H9 (cell line): ENCODE data around the gene SQSTM1. TPM values are rescaled to one million over a fixed set of nuclear protein-coding genes. Genes with fewer than 3 reads are reported as not detected.

Experiments
- DNase-seq: peaks from one replicate; pipeline ENCODE4 v3.0.0-alpha.2; 2017
- H2AFZ ChIP-seq: one replicate; pipeline ENCODE4 v1.6.1; 2013; ENCODE audit warnings: mild to moderate bottlenecking, low read length, control low read depth, moderate library complexity
- H2AK5ac ChIP-seq: 2 replicates; pipeline ENCODE4 v1.6.1; 2013; ENCODE audit warnings: low read length, control low read depth, mixed read lengths; ENCODE audit not compliant: insufficient read length
- H2BK120ac ChIP-seq: one replicate; pipeline ENCODE4 v1.6.1; 2013; ENCODE audit warnings: low read depth, mild to moderate bottlenecking, low read length, control low read depth, inconsistent platforms; ENCODE audit not compliant: poor library complexity, severe bottlenecking
- H2BK12ac ChIP-seq: 2 replicates; pipeline ENCODE4 v1.6.1; 2013; ENCODE audit warnings: low read length, control low read depth, mixed read lengths, low read depth; ENCODE audit not compliant: insufficient read length
- H2BK15ac ChIP-seq: 2 replicates; pipeline ENCODE4 v1.6.1; 2013; ENCODE audit warnings: low read depth, low read length, control low read depth
- H2BK20ac ChIP-seq: one replicate; pipeline ENCODE4 v1.6.1; 2013; ENCODE audit warnings: low read depth, mild to moderate bottlenecking, low read length, control low read depth, inconsistent platforms; ENCODE audit not compliant: poor library complexity, severe bottlenecking
- H2BK5ac ChIP-seq: 2 replicates; pipeline ENCODE4 v1.6.1; 2013; ENCODE audit warnings: low read length, control low read depth, mixed read lengths; ENCODE audit not compliant: insufficient read length
- H3K14ac ChIP-seq: 2 replicates; pipeline ENCODE4 v1.6.1; 2013; ENCODE audit warnings: low read length, control low read depth; ENCODE audit not compliant: insufficient read depth
- H3K18ac ChIP-seq: 2 replicates; pipeline ENCODE4 v1.6.1; 2013; ENCODE audit warnings: low read depth, mild to moderate bottlenecking, mixed read lengths, low read length, control low read depth; ENCODE audit not compliant: insufficient read length
- H3K23ac ChIP-seq: 2 replicates; pipeline ENCODE4 v1.6.1; 2013; ENCODE audit warnings: low read length, control low read depth, mixed read lengths, low read depth; ENCODE audit not compliant: insufficient read length
- H3K23me2 ChIP-seq: 2 replicates; pipeline ENCODE4 v1.6.1; 2013; ENCODE audit warnings: low read depth, mild to moderate bottlenecking, mixed read lengths, low read length, control low read depth; ENCODE audit not compliant: insufficient read length, poor library complexity, severe bottlenecking
- H3K27ac ChIP-seq: 2 replicates; pipeline ENCODE4 v1.5.1; 2013; ENCODE audit warnings: low read length, control low read depth, mixed read lengths, low read depth; ENCODE audit not compliant: insufficient read length
- H3K27me3 ChIP-seq: 2 replicates; pipeline ENCODE4 v1.6.1; 2013; ENCODE audit warnings: low read length, control low read depth, inconsistent platforms; ENCODE audit not compliant: insufficient read depth
- H3K4ac ChIP-seq: 2 replicates; pipeline ENCODE4 v1.6.1; 2013; ENCODE audit warnings: low read depth, mild to moderate bottlenecking, control low read depth, inconsistent platforms, low read length, moderate library complexity
- H3K4me1 ChIP-seq: 2 replicates; pipeline ENCODE4 v1.6.1; 2013; ENCODE audit warnings: low read length, control low read depth, inconsistent platforms; ENCODE audit not compliant: insufficient read depth
- H3K4me2 ChIP-seq: 2 replicates; pipeline ENCODE4 v1.6.1; 2013; ENCODE audit warnings: low read length, control low read depth, mixed read lengths; ENCODE audit not compliant: insufficient read length, insufficient read depth
- H3K56ac ChIP-seq: 2 replicates; pipeline ENCODE4 v1.6.1; 2013; ENCODE audit warnings: low read depth, mild to moderate bottlenecking, mixed read lengths, low read length, control low read depth; ENCODE audit not compliant: insufficient read length
- H3K79me1 ChIP-seq: 2 replicates; pipeline ENCODE4 v1.6.1; 2013; ENCODE audit warnings: low read depth, mild to moderate bottlenecking, moderate library complexity, low read length, control low read depth, inconsistent platforms; ENCODE audit not compliant: insufficient read depth, poor library complexity, severe bottlenecking
- H3K79me2 ChIP-seq: 2 replicates; pipeline ENCODE4 v1.6.1; 2013; ENCODE audit warnings: low read length, control low read depth, inconsistent platforms; ENCODE audit not compliant: insufficient read depth
- H3K9ac ChIP-seq: 2 replicates; pipeline ENCODE4 v1.6.1; 2013; ENCODE audit warnings: low read length, control low read depth, mixed read lengths; ENCODE audit not compliant: insufficient read length; ENCODE audit errors: extremely low read depth
- H3K9me3 ChIP-seq: one replicate; pipeline ENCODE4 v1.6.1; 2013; ENCODE audit warnings: low read depth, low read length, inconsistent platforms; ENCODE audit not compliant: control insufficient read depth
- H3T11ph ChIP-seq: one replicate; pipeline ENCODE4 v1.6.1; 2013; ENCODE audit warnings: mild to moderate bottlenecking, low read length, control low read depth, inconsistent platforms
- H4K20me1 ChIP-seq: one replicate; pipeline ENCODE4 v1.6.1; 2013; ENCODE audit not compliant: control insufficient read depth, insufficient read length, insufficient read depth
- H4K5ac ChIP-seq: 2 replicates; pipeline ENCODE4 v1.6.1; 2013; ENCODE audit warnings: low read depth, mild to moderate bottlenecking, mixed read lengths, low read length, control low read depth; ENCODE audit not compliant: insufficient read length
- H4K8ac ChIP-seq: replicated peaks from 2 replicates; pipeline ENCODE4 v1.6.1; 2013; ENCODE audit warnings: low read length, control low read depth, mixed read lengths, low read depth; ENCODE audit not compliant: insufficient read length
- H4K91ac ChIP-seq: 2 replicates; pipeline ENCODE4 v1.6.1; 2013; ENCODE audit warnings: low read depth, mild to moderate bottlenecking, moderate library complexity, mixed read lengths, low read length, control low read depth; ENCODE audit not compliant: insufficient read length
- H3K27ac Mint-ChIP-seq, 3 experiments: 2 replicates in 2 of 3; 3 replicates in 1 of 3; pipeline ENCODE4 v1.8.0; 2020 to 2021; ENCODE audit warnings: mixed read lengths in 3 of 3, mild to moderate bottlenecking in 1 of 3, moderate library complexity in 1 of 3
- H3K27me3 Mint-ChIP-seq: 2 replicates; pipeline ENCODE4 v1.8.0; 2021; ENCODE audit warnings: low read depth, mild to moderate bottlenecking, moderate library complexity, mixed read lengths
- H3K36me3 Mint-ChIP-seq, 3 experiments: 2 replicates in 2 of 3; 3 replicates in 1 of 3; pipeline ENCODE4 v1.8.0; 2020 to 2021; ENCODE audit warnings: low read depth in 3 of 3, mixed read lengths in 3 of 3; ENCODE audit not compliant: insufficient read depth in 1 of 3
- H3K4me1 Mint-ChIP-seq, 2 experiments: 2 replicates each; pipeline ENCODE4 v1.8.0; 2020; ENCODE audit warnings: mixed read lengths in 2 of 2
- H3K4me3 Mint-ChIP-seq, 2 experiments: 2 replicates in 1 of 2; 3 replicates in 1 of 2; pipeline ENCODE4 v1.8.0; 2020 to 2021; ENCODE audit warnings: mild to moderate bottlenecking in 2 of 2, mixed read lengths in 2 of 2, moderate library complexity in 1 of 2
- H3K9me3 Mint-ChIP-seq, 2 experiments: 2 replicates in 1 of 2; 3 replicates in 1 of 2; pipeline ENCODE4 v1.8.0; 2020; ENCODE audit warnings: mild to moderate bottlenecking in 2 of 2, mixed read lengths in 2 of 2, moderate library complexity in 1 of 2
- WGBS: extraction: QIAGEN DNeasy Blood & Tissue Kit; methylation state at CpG from one replicate; pipeline ENCODE4 v1.1.7; 2013; ENCODE audit warnings: missing lambda C conversion rate, low lambda C conversion rate, mixed read lengths; ENCODE audit not compliant: insufficient read length; ENCODE audit errors: extremely low coverage; 5-methylcytosine and 5-hydroxymethylcytosine counted together
- total RNA-seq: library from RNA; stranded (reverse); gene quantifications from 2 replicates; pipeline ENCODE4 v1.2.1, GENCODE V29; 2021
- TF ChIP-seq, protein P1 (sequence below): fragments of 200-600 bp; sonication (generic); conservative IDR thresholded peaks from 3 replicates; pipeline ENCODE4 v1.8.0; 2021; ENCODE audit warnings: antibody characterized with exemption, mild to moderate bottlenecking

SQSTM1 gene
- total RNA-seq, 1 experiment from 2014 or later, result 144 TPM

DNA sequence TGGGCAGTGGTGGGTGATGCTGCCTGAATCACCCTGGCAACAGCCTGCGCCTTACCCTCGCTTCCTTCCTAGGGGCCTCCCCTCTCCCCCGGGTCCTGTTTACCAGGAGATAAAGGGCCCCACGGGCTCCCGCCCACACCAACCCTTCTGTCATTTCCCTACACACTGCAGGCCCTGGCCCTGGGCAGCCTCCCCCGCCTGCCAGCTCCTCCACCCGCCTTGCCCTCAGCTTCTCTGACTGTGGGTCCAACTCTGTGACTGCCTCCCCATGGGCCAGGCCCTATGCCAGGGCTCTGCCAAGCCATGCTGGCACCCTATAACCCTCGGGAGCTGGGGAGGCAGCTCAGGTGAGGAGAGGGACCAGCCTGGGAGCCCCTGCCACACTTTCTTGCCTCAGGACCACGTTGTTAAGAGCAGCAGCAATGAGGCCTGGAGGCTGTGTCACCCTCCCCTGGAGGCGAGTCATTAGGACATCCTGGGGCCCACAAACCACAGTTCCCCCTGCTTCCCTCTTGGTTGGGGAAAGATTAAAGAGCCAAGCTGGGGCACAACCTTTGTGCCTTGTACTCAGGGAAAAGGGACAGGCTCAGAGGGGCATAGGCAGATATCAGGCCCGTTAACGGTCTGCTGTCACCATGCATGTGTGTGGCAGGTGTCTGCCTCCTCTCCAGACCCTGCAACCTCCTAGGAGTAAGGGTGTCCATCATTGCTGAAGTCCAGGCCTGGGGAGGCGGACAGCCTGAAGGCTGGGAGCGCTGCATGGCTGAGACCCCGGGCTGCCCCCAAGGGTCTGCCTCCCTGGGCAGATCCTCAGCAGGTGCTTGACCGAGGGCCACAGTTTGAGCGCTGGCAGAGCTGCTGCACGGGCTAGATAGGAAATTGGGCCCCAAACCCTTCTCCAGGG, 16.8 kb upstream of the SQSTM1 start:
- Histone ChIP-seq H3K4ac (no peak overlapping the region), H4K91ac (no peak overlapping the region), H3K79me2 (no peaks in the 10 kb centered on the region; the same call in 1 of the 2 replicates), H3K14ac (no peak overlapping the region), H3K4me2 (no peak overlapping the region), H4K8ac (no peak overlapping the region), H3K9ac (no peak overlapping the region), H2AFZ (no peak overlapping the region), H3K23me2 (peaks cover 5% of the 10 kb centered on the region), H4K5ac (no peak overlapping the region), H3K18ac (no peak overlapping the region), H2AK5ac (no peak overlapping the region), H2BK15ac (no peak overlapping the region), H3T11ph (no peak overlapping the region), H2BK12ac (no peak overlapping the region), H2BK120ac (no peak overlapping the region), H3K56ac (no peak overlapping the region), H2BK20ac (no peak overlapping the region), H2BK5ac (no peak overlapping the region), H4K20me1 (no peaks in the 10 kb centered on the region), H3K23ac (no peak overlapping the region), H3K4me1 (no peaks in the 10 kb centered on the region), H3K79me1 (peaks cover 5% of the 10 kb centered on the region), H3K27me3 (no peaks in the 10 kb centered on the region), H3K27ac (no peak overlapping the region), H3K9me3 (no peaks in the 10 kb centered on the region)
- H3K4me1 Mint-ChIP-seq, result peaks cover 28 to 39% of the 10 kb centered on the region in 2 experiments
- no peaks in the 10 kb centered on the region for H3K27me3 Mint-ChIP-seq
- H3K27ac Mint-ChIP-seq, result 0 out of 7 replicates have a peak overlapping the region, but pooled peaks of 1 of the 3 experiments have one; percentile 68
- H3K4me3 Mint-ChIP-seq, result peak overlapping the region; percentile 78 to 87; a peak in 4 of 5 replicates
- H3K36me3 Mint-ChIP-seq, result peaks cover 14 to 26% (median 21%) of the 10 kb centered on the region in 3 experiments; a peak in 6 of 7 replicates
- DNase-seq, result no peak
- TF ChIP-seq, protein P1, sequence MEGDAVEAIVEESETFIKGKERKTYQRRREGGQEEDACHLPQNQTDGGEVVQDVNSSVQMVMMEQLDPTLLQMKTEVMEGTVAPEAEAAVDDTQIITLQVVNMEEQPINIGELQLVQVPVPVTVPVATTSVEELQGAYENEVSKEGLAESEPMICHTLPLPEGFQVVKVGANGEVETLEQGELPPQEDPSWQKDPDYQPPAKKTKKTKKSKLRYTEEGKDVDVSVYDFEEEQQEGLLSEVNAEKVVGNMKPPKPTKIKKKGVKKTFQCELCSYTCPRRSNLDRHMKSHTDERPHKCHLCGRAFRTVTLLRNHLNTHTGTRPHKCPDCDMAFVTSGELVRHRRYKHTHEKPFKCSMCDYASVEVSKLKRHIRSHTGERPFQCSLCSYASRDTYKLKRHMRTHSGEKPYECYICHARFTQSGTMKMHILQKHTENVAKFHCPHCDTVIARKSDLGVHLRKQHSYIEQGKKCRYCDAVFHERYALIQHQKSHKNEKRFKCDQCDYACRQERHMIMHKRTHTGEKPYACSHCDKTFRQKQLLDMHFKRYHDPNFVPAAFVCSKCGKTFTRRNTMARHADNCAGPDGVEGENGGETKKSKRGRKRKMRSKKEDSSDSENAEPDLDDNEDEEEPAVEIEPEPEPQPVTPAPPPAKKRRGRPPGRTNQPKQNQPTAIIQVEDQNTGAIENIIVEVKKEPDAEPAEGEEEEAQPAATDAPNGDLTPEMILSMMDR, result no peak
- no CpG with 5 or more reads among the region's 18 CpGs for WGBS
- no peaks in the 10 kb centered on the region for H3K9me3 Mint-ChIP-seq
